Liver (tissue), 9 donors: Measurements from ENCODE around the gene SEMA5A. TPM values are rescaled to one million over a fixed set of nuclear protein-coding genes. Genes with fewer than 3 reads are reported as not detected.

Experiments
- DNase-seq: peaks from one replicate; pipeline ENCODE4 v3.0.0-alpha.2; 2017; ENCODE audit warnings: low spot score
- H3K27ac ChIP-seq, 2 donors: one replicate each; pipeline ENCODE4 v1.7.0; 2013; ENCODE audit warnings: inconsistent platforms in 2 of 2, low read length in 2 of 2, control low read depth in 1 of 2, low read depth in 1 of 2, mild to moderate bottlenecking in 1 of 2
- H3K27me3 ChIP-seq, 4 donors: one replicate each; pipeline versions ENCODE4 v1.6.1 to v1.7.0; 2013; ENCODE audit warnings: low read length in 3 of 4, inconsistent platforms in 1 of 4, mild to moderate bottlenecking in 1 of 4, moderate library complexity in 1 of 4; ENCODE audit not compliant: control insufficient read depth in 4 of 4, insufficient read depth in 4 of 4
- H3K36me3 ChIP-seq, 4 donors: one replicate each; pipeline versions ENCODE4 v1.6.1 to v1.7.0; 2013; ENCODE audit warnings: low read length in 3 of 4, mild to moderate bottlenecking in 3 of 4, low read depth in 1 of 4, moderate library complexity in 1 of 4; ENCODE audit not compliant: control insufficient read depth in 4 of 4, insufficient read depth in 3 of 4
- H3K4me1 ChIP-seq, 4 donors: one replicate each; pipeline versions ENCODE4 v1.6.1 to v1.7.0; 2013; ENCODE audit warnings: low read length in 3 of 4, mild to moderate bottlenecking in 3 of 4, moderate library complexity in 1 of 4; ENCODE audit not compliant: control insufficient read depth in 4 of 4, insufficient read depth in 4 of 4
- H3K4me3 ChIP-seq, 3 donors: one replicate each; pipeline versions ENCODE4 v1.6.1 to v1.7.0; 2013; ENCODE audit warnings: low read length in 3 of 3, control low read depth in 1 of 3, low read depth in 1 of 3, mild to moderate bottlenecking in 1 of 3
- H3K9ac ChIP-seq, 2 donors: one replicate each; pipeline ENCODE4 v1.7.0; 2013; ENCODE audit warnings: low read length in 2 of 2, mild to moderate bottlenecking in 2 of 2, moderate library complexity in 2 of 2, control low read depth in 1 of 2, low read depth in 1 of 2
- H3K9me3 ChIP-seq, 4 donors: one replicate each; pipeline versions ENCODE4 v1.6.1 to v1.7.0; 2013; ENCODE audit warnings: low read length in 3 of 4; ENCODE audit not compliant: control insufficient read depth in 4 of 4
- ATF3 ChIP-seq: IDR thresholded peaks from 2 replicates; pipeline ENCODE4 v1.6.1; 2016; ENCODE audit warnings: antibody characterized with exemption
- EGR1 ChIP-seq, 2 donors: IDR thresholded peaks; 2 replicates each; pipeline ENCODE4 v1.6.1; 2016 to 2018; ENCODE audit warnings: antibody characterized with exemption in 2 of 2, low read depth in 2 of 2
- FOXA1 ChIP-seq: IDR thresholded peaks from 2 replicates; pipeline ENCODE4 v1.6.1; 2016; ENCODE audit warnings: antibody characterized with exemption
- FOXA2 ChIP-seq: IDR thresholded peaks from 2 replicates; pipeline ENCODE4 v1.6.1; 2016; ENCODE audit warnings: antibody characterized with exemption
- GABPA ChIP-seq, 2 donors: IDR thresholded peaks in 1 of 2; conservative IDR thresholded peaks in 1 of 2; 2 replicates each; pipeline ENCODE4 v1.6.1; 2016; ENCODE audit warnings: antibody characterized with exemption in 2 of 2, mild to moderate bottlenecking in 1 of 2, moderate library complexity in 1 of 2
- HNF4A ChIP-seq, 2 donors: conservative IDR thresholded peaks; 2 replicates each; pipeline ENCODE4 v1.6.1; 2016; ENCODE audit warnings: antibody characterized with exemption in 2 of 2, mild to moderate bottlenecking in 2 of 2
- HNF4G ChIP-seq: IDR thresholded peaks from 2 replicates; pipeline ENCODE4 v1.6.1; 2016; ENCODE audit warnings: antibody characterized with exemption
- JUND ChIP-seq, 2 donors: IDR thresholded peaks; 2 replicates each; pipeline ENCODE4 v1.6.1; 2016; ENCODE audit warnings: antibody characterized with exemption in 2 of 2
- NR2F2 ChIP-seq: IDR thresholded peaks from 2 replicates; pipeline ENCODE4 v1.6.1; 2016; ENCODE audit warnings: antibody characterized with exemption
- RAD21 ChIP-seq, 2 donors: IDR thresholded peaks; 2 replicates each; pipeline ENCODE4 v1.6.1; 2016; ENCODE audit warnings: antibody characterized with exemption in 2 of 2, mild to moderate bottlenecking in 2 of 2
- REST ChIP-seq: IDR thresholded peaks from 2 replicates; pipeline ENCODE4 v1.6.1; 2016; ENCODE audit warnings: antibody characterized with exemption, mild to moderate bottlenecking
- RXRA ChIP-seq, 2 donors: IDR thresholded peaks; 2 replicates each; pipeline ENCODE4 v1.6.1; 2017 to 2018; ENCODE audit warnings: antibody characterized with exemption in 2 of 2, mild to moderate bottlenecking in 1 of 2
- SP1 ChIP-seq: IDR thresholded peaks from 2 replicates; pipeline ENCODE4 v1.6.1; 2018; ENCODE audit warnings: antibody characterized with exemption, mild to moderate bottlenecking
- TAF1 ChIP-seq: conservative IDR thresholded peaks from 2 replicates; pipeline ENCODE4 v1.6.1; 2016; ENCODE audit warnings: antibody characterized with exemption, mild to moderate bottlenecking
- YY1 ChIP-seq: IDR thresholded peaks from 2 replicates; pipeline ENCODE4 v1.6.1; 2016; ENCODE audit warnings: antibody characterized with exemption, mild to moderate bottlenecking
- WGBS: extraction: QIAGEN DNeasy Blood & Tissue Kit; methylation state at CpG from one replicate; pipeline ENCODE4 v1.1.7; 2013; 5-methylcytosine and 5-hydroxymethylcytosine counted together
- polyA plus RNA-seq, 2 donors: library from polyadenylated mRNA; stranded (reverse) in 1 of 2; unstranded in 1 of 2; fragments of 200-250 nt in 1 of 2; fragments of >200 nt in 1 of 2; fragmentation: Nextera tagmentation in 1 of 2; extraction: Ambion mirVana in 1 of 2; gene quantifications; one replicate each; pipeline versions ENCODE4 v1.2.1 to v1.2.3, GENCODE V29; 2013 to 2015
- total RNA-seq, 2 donors: library from RNA; depleted of rRNA; stranded (reverse); fragments of >200 nt; gene quantifications; one replicate each; pipeline ENCODE4 v1.2.3, GENCODE V29; 2014
- TF ChIP-seq, protein P1 (sequence below): IDR thresholded peaks from 2 replicates; pipeline ENCODE4 v1.6.1; 2016; ENCODE audit warnings: antibody characterized with exemption
- TF ChIP-seq, protein P2 (sequence below): IDR thresholded peaks from 2 replicates; pipeline ENCODE4 v1.6.1; 2016; ENCODE audit warnings: antibody characterized with exemption
- TF ChIP-seq, protein P3 (sequence below): fragments of 150-350 bp; IDR thresholded peaks from 2 replicates; pipeline ENCODE4 v1.5.1; 2017; ENCODE audit warnings: improper control_type of control experiment, low read depth, low read length; ENCODE audit not compliant: missing input control
- donor health status: healthy.
- donor health status: healthy.
- donor health status: healthy.
- donor health status: healthy.
- donor health status: healthy.

Gene SEMA5A
- total and polyA plus RNA-seq, 4 donors: 1.1 to 5.8 (median 3.2) TPM

DNA sequence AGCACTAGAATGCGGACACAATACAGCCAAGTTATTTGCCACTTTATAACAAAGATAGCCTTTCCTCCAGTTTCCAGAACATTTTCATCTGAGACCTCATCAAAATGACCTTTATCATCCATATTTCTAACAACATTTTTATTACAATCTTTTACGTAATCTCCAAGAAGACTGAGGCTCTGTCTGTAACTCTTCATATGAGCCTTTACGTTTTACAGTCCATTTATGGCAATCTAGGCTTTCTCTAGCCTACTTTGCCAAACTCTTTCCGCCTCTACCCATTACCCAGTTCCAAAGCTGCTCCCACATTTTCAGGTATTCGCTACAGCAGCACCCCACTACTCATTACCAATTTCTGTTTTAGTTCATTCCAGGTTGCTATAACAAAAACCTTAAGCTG is 8.2 kb upstream of the SEMA5A start:
- TF ChIP-seq RAD21 (IDR thresholded peaks at IDR 0.05) (no peak), FOXA1 (no peak), FOXA2 (no peak), RXRA (IDR thresholded peaks at IDR 0.05) (no peak), YY1 (no peak), TAF1 (no peak), ATF3 (no peak), JUND (IDR thresholded peaks at IDR 0.05) (no peak), GABPA (IDR thresholded peaks at IDR 0.05 in 1 of 2, conservative IDR thresholded peaks at IDR 0.05 in 1 of 2) (no peak), REST (no peak), HNF4A (conservative IDR thresholded peaks at IDR 0.05) (no peak), HNF4G (no peak), NR2F2 (no peak), EGR1 (IDR thresholded peaks at IDR 0.05; ENCODE audit: low read depth in 2 of 2) (no peak), SP1 (no peak)
- TF ChIP-seq, protein P1, sequence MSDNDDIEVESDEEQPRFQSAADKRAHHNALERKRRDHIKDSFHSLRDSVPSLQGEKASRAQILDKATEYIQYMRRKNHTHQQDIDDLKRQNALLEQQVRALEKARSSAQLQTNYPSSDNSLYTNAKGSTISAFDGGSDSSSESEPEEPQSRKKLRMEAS: no peak
- TF ChIP-seq, protein P2, sequence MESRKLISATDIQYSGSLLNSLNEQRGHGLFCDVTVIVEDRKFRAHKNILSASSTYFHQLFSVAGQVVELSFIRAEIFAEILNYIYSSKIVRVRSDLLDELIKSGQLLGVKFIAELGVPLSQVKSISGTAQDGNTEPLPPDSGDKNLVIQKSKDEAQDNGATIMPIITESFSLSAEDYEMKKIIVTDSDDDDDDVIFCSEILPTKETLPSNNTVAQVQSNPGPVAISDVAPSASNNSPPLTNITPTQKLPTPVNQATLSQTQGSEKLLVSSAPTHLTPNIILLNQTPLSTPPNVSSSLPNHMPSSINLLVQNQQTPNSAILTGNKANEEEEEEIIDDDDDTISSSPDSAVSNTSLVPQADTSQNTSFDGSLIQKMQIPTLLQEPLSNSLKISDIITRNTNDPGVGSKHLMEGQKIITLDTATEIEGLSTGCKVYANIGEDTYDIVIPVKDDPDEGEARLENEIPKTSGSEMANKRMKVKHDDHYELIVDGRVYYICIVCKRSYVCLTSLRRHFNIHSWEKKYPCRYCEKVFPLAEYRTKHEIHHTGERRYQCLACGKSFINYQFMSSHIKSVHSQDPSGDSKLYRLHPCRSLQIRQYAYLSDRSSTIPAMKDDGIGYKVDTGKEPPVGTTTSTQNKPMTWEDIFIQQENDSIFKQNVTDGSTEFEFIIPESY: no peak
- TF ChIP-seq, protein P3, sequence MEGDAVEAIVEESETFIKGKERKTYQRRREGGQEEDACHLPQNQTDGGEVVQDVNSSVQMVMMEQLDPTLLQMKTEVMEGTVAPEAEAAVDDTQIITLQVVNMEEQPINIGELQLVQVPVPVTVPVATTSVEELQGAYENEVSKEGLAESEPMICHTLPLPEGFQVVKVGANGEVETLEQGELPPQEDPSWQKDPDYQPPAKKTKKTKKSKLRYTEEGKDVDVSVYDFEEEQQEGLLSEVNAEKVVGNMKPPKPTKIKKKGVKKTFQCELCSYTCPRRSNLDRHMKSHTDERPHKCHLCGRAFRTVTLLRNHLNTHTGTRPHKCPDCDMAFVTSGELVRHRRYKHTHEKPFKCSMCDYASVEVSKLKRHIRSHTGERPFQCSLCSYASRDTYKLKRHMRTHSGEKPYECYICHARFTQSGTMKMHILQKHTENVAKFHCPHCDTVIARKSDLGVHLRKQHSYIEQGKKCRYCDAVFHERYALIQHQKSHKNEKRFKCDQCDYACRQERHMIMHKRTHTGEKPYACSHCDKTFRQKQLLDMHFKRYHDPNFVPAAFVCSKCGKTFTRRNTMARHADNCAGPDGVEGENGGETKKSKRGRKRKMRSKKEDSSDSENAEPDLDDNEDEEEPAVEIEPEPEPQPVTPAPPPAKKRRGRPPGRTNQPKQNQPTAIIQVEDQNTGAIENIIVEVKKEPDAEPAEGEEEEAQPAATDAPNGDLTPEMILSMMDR: no peak
- Histone ChIP-seq H3K9ac (no peak overlapping the region), H3K9me3 (no peaks in the 10 kb centered on the region), H3K4me3 (no peak overlapping the region), H3K27ac (no peak overlapping the region), H3K36me3 (peaks cover 0 to 6% (median 0%) of the 10 kb centered on the region in 4 donors), H3K4me1 (peaks cover 0 to 9% (median 2%) of the 10 kb centered on the region in 4 donors), H3K27me3 (no peaks in the 10 kb centered on the region)
- DNase-seq: no peak
- 86% methylated on average over 5 of the region's 5 CpGs for WGBS
